GM12878 (cell line): ENCODE results near the gene TYW3. TPM values are rescaled to one million over a fixed set of nuclear protein-coding genes. Genes with fewer than 3 reads are reported as not detected.

Experiments used
- E2F8 ChIP-seq: fragments of 450-650 bp; IDR thresholded peaks from 2 replicates; pipeline ENCODE4 v1.6.1; 2018; ENCODE audit warnings: mild to moderate bottlenecking, low read depth, moderate library complexity; ENCODE audit not compliant: partially characterized antibody
- MEF2A ChIP-seq: IDR thresholded peaks from 2 replicates; pipeline ENCODE4 v1.6.1; 2011; ENCODE audit warnings: low read depth, mild to moderate bottlenecking, low read length, moderate library complexity; ENCODE audit not compliant: insufficient read depth
- SIX5 ChIP-seq: IDR thresholded peaks from 2 replicates; pipeline ENCODE4 v1.6.1; 2011; ENCODE audit warnings: mild to moderate bottlenecking, low read depth, low read length, moderate library complexity; ENCODE audit not compliant: severe bottlenecking
- TCF12 ChIP-seq: IDR thresholded peaks from 2 replicates; pipeline ENCODE4 v1.6.1; 2011; ENCODE audit warnings: low read depth, mild to moderate bottlenecking, low read length
- ZNF592 ChIP-seq: fragments of 450-650 bp; IDR thresholded peaks from 2 replicates; pipeline ENCODE4 v1.6.1; 2017; ENCODE audit warnings: mild to moderate bottlenecking, moderate library complexity
- polyA plus RNA-seq, 11 experiments: library from polyadenylated mRNA; depleted of rRNA in 4 of 11; unstranded in 6 of 11; stranded (reverse) in 5 of 11; fragments of >200 nt; fragmentation: Nextera tagmentation in 4 of 11; fragmentation: Illumina TruSeq in 1 of 11; extraction: Ambion mirVana in 4 of 11; extraction: Trizol in 1 of 11; gene quantifications; 1 replicate in 1 of 11; 2 replicates in 10 of 11; pipeline versions ENCODE4 v1.2.1 to v1.2.3, GENCODE V29; 2011 to 2016; ENCODE audit warnings: inconsistent platforms in 2 of 11, missing spikeins in 2 of 11, low read depth in 1 of 11
- total RNA-seq, 4 experiments: library from RNA; depleted of rRNA in 3 of 4; stranded (reverse); fragments of >200 nt in 3 of 4; fragmentation: Illumina TruSeq in 1 of 4; extraction: Trizol in 1 of 4; gene quantifications; 2 replicates each; pipeline versions ENCODE4 v1.2.1 to v1.2.3, GENCODE V29; 2013 to 2021

TYW3 gene
- total and polyA plus RNA-seq, 10 of the 15 experiments (the other 5 are each of a cell fraction or from before 2014, with no cell fraction given): 18.6 to 54.4 (median 32.8) TPM

- no peak for TF ChIP-seq E2F8
- TF ChIP-seq SIX5: no peak
- TF ChIP-seq MEF2A: no peak
- TF ChIP-seq ZNF592: no peak
- TF ChIP-seq TCF12: no peak
Observed at GRCh38 chr1:74715236-74715502, 17.8 kb upstream of the TYW3 start (continued).
